Spinal cord (tissue), 10 donors: ENCODE measurements around the gene CD3E. TPM values are rescaled to one million over a fixed set of nuclear protein-coding genes. Genes with fewer than 3 reads are reported as not detected.
"Not testable (repeated sequence)": the region's sequence is repeated elsewhere in the genome, so short reads cannot be mapped to it uniquely, and the experiment has no call there.

Experiments used
- DNase-seq, 6 donors: peaks; one replicate each; pipeline versions ENCODE4 v3.0.0 to v3.0.0-alpha.2; 2013 to 2015; ENCODE audit warnings: low spot score in 6 of 6, low read depth in 4 of 6
- H3K27ac ChIP-seq: one replicate; pipeline ENCODE4 v1.5.1; 2013; ENCODE audit warnings: low read depth, low read length, control low read depth
- H3K27me3 ChIP-seq: one replicate; pipeline ENCODE4 v1.6.1; 2013; ENCODE audit warnings: low read length; ENCODE audit not compliant: control insufficient read depth, insufficient read depth
- H3K36me3 ChIP-seq: one replicate; pipeline ENCODE4 v1.6.1; 2013; ENCODE audit warnings: low read length; ENCODE audit not compliant: control insufficient read depth, insufficient read depth
- H3K4me1 ChIP-seq: one replicate; pipeline ENCODE4 v1.6.1; 2013; ENCODE audit warnings: low read length; ENCODE audit not compliant: control insufficient read depth, insufficient read depth
- H3K4me3 ChIP-seq: one replicate; pipeline ENCODE4 v1.5.1; 2013; ENCODE audit warnings: low read depth, low read length, control low read depth
- H3K9me3 ChIP-seq: one replicate; pipeline ENCODE4 v1.6.1; 2013; ENCODE audit warnings: low read length; ENCODE audit not compliant: control insufficient read depth, insufficient read depth
- WGBS: methylation state at CpG from one replicate; pipeline ENCODE4 v1.1.5; 2013; ENCODE audit warnings: missing lambda C conversion rate; ENCODE audit not compliant: insufficient coverage; 5-methylcytosine and 5-hydroxymethylcytosine counted together
- polyA plus RNA-seq, 2 donors: library from polyadenylated mRNA; unstranded; fragments of 120-200 nt; gene quantifications; one replicate each; pipeline ENCODE4 v1.2.1, GENCODE V29; 2013; ENCODE audit not compliant: insufficient read length in 2 of 2
- total RNA-seq, 2 donors: library from RNA; depleted of rRNA in 1 of 2; stranded (reverse); fragments of 120-200 nt in 1 of 2; fragments of >200 nt in 1 of 2; gene quantifications; one replicate each; pipeline versions ENCODE4 v1.2.3 to v1.2.4, GENCODE V29; 2013 to 2014
- donor health status: healthy.

The CD3E gene
- total and polyA plus RNA-seq, 4 donors = 0.20 TPM; not detected in 3

- Histone ChIP-seq H3K9me3 (no peaks in the 10 kb centered on the region), H3K4me3 (no peak overlapping the region), H3K4me1 (no peaks in the 10 kb centered on the region), H3K27ac (no peak overlapping the region), H3K27me3 (peaks cover 14% of the 10 kb centered on the region), H3K36me3 (no peaks in the 10 kb centered on the region)
- WGBS = 79% methylated on average over 2 of the region's 2 CpGs
- DNase-seq = no peak
These were observed 2.0 kb downstream of the CD3E start for GRCh38 chr11:118306556-118306955.

DNA sequence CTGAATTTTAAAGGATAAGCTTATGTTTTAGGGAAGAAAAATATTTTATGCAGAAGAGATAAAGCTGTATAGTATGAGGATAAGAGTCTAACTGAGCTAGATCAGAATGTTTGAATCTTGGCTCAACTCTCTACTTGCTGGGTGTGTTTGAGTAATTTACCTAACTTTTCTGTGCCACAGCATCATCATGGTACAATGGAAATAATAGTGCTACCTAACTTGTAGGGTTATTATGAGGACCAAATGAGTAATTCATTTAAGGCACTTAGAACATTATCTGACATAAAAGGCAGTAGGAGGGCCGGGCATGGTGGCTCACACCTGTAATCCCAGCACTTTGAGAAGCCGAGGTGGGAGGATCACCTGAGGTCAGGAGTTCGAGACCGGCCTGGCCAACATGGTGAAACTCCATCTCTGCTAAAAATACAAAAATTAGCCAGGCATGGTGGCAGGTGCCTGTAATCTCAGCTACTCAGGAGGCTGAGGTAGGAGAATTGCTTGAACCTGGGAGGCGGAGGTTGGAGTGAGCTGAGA lies 4.5 kb downstream of the CD3E start:
- not testable (repeated sequence) for H3K4me3 ChIP-seq, H3K36me3 ChIP-seq, H3K27ac ChIP-seq, H3K9me3 ChIP-seq, DNase-seq, H3K4me1 ChIP-seq
- WGBS = 90% methylated on average over 2 of the region's 5 CpGs
- peaks cover 12% of the 10 kb centered on the region for H3K27me3 ChIP-seq

DNA sequence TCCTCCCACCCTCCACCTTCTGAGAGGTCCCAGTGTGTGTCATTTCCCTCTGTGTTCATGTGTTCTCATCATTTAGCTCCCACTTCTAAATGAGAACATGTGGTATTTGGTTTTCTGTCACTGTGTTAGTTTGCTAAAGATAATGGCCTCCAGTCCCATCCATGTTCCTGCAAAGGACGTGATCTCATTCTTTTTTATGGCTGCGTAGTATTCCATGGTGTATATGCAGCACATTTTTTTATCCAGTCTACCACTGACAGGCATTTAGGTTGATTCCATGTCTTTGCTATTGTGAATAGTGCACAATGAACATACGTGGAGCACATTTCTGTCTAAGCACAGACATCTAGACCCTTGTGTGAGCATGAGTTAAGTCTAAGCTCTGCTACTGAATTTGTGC lies 5.7 kb downstream of the CD3E start:
- Histone ChIP-seq H3K27me3 (peaks cover 17% of the 10 kb centered on the region), H3K4me1 (peaks cover 1% of the 10 kb centered on the region), H3K36me3 (no peaks in the 10 kb centered on the region), H3K27ac (no peak overlapping the region), H3K9me3 (no peaks in the 10 kb centered on the region), H3K4me3 (no peak overlapping the region)
- DNase-seq = no peak
- WGBS = 90% methylated on average over 2 of the region's 3 CpGs

- Histone ChIP-seq H3K27me3 (peaks cover 17% of the 10 kb centered on the region), H3K4me3 (no peak overlapping the region), H3K9me3 (no peaks in the 10 kb centered on the region), H3K36me3 (no peaks in the 10 kb centered on the region), H3K4me1 (peaks cover 8% of the 10 kb centered on the region), H3K27ac (no peak overlapping the region)
- no peak for DNase-seq
- WGBS = no CpG with 5 or more reads among the region's 3 CpGs
These were observed 6.4 kb downstream of the CD3E start for GRCh38 chr11:118310781-118311485.

DNA sequence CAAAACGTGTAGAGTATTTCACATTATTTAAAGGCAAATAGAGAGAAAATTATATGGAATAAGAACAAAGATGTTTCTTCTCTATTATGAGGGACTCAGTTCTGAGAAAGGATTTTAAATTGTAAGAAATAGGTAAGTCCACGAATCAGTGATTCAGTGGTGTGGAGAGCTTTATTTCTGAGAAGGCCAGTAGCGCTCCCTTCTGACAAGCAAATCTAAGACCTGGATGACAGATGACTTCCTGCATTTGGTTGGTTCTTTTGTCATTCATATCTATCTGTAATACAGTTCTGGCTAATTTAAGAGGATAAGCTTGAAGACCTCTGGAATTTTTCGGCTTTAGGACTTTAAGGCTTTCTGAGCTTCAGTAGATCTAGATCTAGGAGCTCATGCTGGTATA lies 7.0 kb downstream of the CD3E start:
- peaks cover 9% of the 10 kb centered on the region for H3K4me1 ChIP-seq
- H3K4me3 ChIP-seq = no peak overlapping the region
- peaks cover 19% of the 10 kb centered on the region for H3K27me3 ChIP-seq
- no peaks in the 10 kb centered on the region for H3K9me3 ChIP-seq
- no peak overlapping the region for H3K27ac ChIP-seq
- no peaks in the 10 kb centered on the region for H3K36me3 ChIP-seq
- no CpG with 5 or more reads among the region's 4 CpGs for WGBS
- no peak for DNase-seq

DNA sequence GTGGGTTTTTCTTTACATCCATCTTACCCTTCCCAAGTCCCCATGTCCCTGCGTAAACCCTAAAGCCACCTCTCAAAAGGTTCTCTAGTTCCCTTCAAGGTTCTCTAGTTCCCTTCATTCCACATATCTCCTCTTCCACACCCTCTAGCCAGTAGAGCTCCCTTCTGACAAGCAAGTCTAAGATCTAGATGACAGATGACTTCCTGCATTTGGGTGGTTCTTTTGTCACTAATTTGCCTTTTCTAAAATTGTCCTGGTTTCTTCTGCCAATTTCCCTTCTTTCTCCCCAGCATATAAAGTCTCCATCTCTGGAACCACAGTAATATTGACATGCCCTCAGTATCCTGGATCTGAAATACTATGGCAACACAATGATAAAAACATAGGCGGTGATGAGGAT lies 7.8 kb downstream of the CD3E start:
- peaks cover 12% of the 10 kb centered on the region for H3K4me1 ChIP-seq
- no peak overlapping the region for H3K27ac ChIP-seq
- H3K36me3 ChIP-seq = no peaks in the 10 kb centered on the region
- H3K4me3 ChIP-seq = no peak overlapping the region
- H3K9me3 ChIP-seq = no peaks in the 10 kb centered on the region
- 95% methylated on average over 2 of the region's 2 CpGs for WGBS
- DNase-seq = no peak
- H3K27me3 ChIP-seq = peaks cover 21% of the 10 kb centered on the region

- peaks cover 21% of the 10 kb centered on the region for H3K27me3 ChIP-seq
- DNase-seq = no peak
- H3K4me3 ChIP-seq = no peak overlapping the region
- H3K27ac ChIP-seq = no peak overlapping the region
- no peaks in the 10 kb centered on the region for H3K9me3 ChIP-seq
- 80% methylated on average over 1 of the region's 4 CpGs for WGBS
- H3K36me3 ChIP-seq = no peaks in the 10 kb centered on the region
- peaks cover 12% of the 10 kb centered on the region for H3K4me1 ChIP-seq
These were observed 8.7 kb downstream of the CD3E start for GRCh38 chr11:118313242-118313641.

GRCh38 chr11:118314988-118315411 lies 10.5 kb downstream of the CD3E start:
- WGBS = 75% methylated on average over 2 of the region's 7 CpGs
- peaks cover 12% of the 10 kb centered on the region for H3K4me1 ChIP-seq
- H3K27me3 ChIP-seq = peaks cover 21% of the 10 kb centered on the region
- peak overlapping the region; percentile 74 for H3K27ac ChIP-seq
- H3K36me3 ChIP-seq = no peaks in the 10 kb centered on the region
- H3K4me3 ChIP-seq = no peak overlapping the region
- DNase-seq = no peak
- no peaks in the 10 kb centered on the region for H3K9me3 ChIP-seq

DNA sequence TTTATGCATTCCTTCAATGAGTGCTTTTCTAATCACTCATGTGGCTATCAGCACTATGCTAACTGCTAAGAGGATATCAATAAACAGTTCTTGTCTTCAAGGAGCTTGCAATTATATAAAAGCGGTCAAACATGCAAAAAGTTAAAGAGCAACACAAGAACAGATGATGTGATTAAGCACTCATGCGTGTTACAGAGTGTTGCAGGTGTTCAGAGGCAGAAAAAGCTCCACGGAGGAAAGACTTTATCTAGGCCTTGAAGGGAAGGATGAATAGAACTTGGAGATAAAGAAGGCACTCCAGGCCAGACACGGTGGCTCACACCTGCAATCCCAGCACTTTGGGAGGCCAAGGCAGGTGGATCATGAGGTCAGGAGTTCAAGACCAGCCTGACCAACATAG lies 13.6 kb downstream of the CD3E start:
- Histone ChIP-seq H3K9me3 (no peaks in the 10 kb centered on the region), H3K27me3 (peaks cover 15% of the 10 kb centered on the region)

More for the DNA sequence above, 13.6 kb downstream of the CD3E start:
- WGBS = 93% methylated on average over 4 of the region's 4 CpGs
- no peak for DNase-seq
- peaks cover 12% of the 10 kb centered on the region for H3K4me1 ChIP-seq
- H3K36me3 ChIP-seq = no peaks in the 10 kb centered on the region
- no peak overlapping the region for H3K4me3 ChIP-seq
- no peak overlapping the region for H3K27ac ChIP-seq
